CD8-positive, alpha-beta memory T cell (primary cell): ENCODE measurements around the gene APOA4. TPM values are rescaled to one million over a fixed set of nuclear protein-coding genes. Genes with fewer than 3 reads are reported as not detected.
A peak's percentile ranks its signal among the peaks of the same experiment; 100 is the strongest.

Source experiments
- CTCF ChIA-PET: fragments of 350-600 bp; sonication (Branson Sonifier 250); formaldehyde crosslinking; loops from one replicate; lab custom pipeline; 2021; ENCODE audit warnings: antibody characterized with exemption; lab: Charles Lee
- POLR2A ChIA-PET: fragments of 350-600 bp; sonication (Branson Sonifier 250); formaldehyde crosslinking; loops from one replicate; lab custom pipeline; 2021; ENCODE audit warnings: antibody characterized with exemption; lab: Charles Lee
- DNase-seq, 5 donors: peaks; one replicate each; pipeline versions ENCODE4 v3.0.0 to v3.0.0-alpha.2; 2020 to 2022; ENCODE audit warnings: mixed read lengths in 1 of 5
- H3K27ac ChIP-seq: one replicate; pipeline ENCODE4 v1.7.0; 2013; ENCODE audit warnings: low read depth, mild to moderate bottlenecking, low read length, moderate library complexity
- H3K27me3 ChIP-seq: 2 replicates; pipeline ENCODE4 v1.7.0; 2013; ENCODE audit warnings: low read length, mild to moderate bottlenecking; ENCODE audit not compliant: insufficient read depth, poor library complexity, severe bottlenecking
- H3K36me3 ChIP-seq: 2 replicates; pipeline ENCODE4 v1.7.0; 2013; ENCODE audit warnings: mild to moderate bottlenecking, low read length, moderate library complexity; ENCODE audit not compliant: insufficient read depth
- H3K4me1 ChIP-seq: 2 replicates; pipeline ENCODE4 v1.7.0; 2013; ENCODE audit warnings: mild to moderate bottlenecking, low read length, moderate library complexity; ENCODE audit not compliant: insufficient read depth
- H3K4me3 ChIP-seq: 2 replicates; pipeline ENCODE4 v1.7.0; 2013; ENCODE audit warnings: mild to moderate bottlenecking, low read length
- H3K9me3 ChIP-seq: 2 replicates; pipeline ENCODE4 v1.7.0; 2013; ENCODE audit warnings: mild to moderate bottlenecking, low read length
- H3K27ac Mint-ChIP-seq, 8 donors: one replicate each; pipeline ENCODE4 v1.8.0; 2020 to 2021; ENCODE audit warnings: mixed read lengths in 8 of 8, mild to moderate bottlenecking in 6 of 8, inconsistent platforms in 3 of 8, moderate library complexity in 3 of 8
- H3K27me3 Mint-ChIP-seq, 2 donors: one replicate each; pipeline ENCODE4 v1.8.0; 2020 to 2021; ENCODE audit warnings: mixed read lengths in 2 of 2, mild to moderate bottlenecking in 1 of 2, moderate library complexity in 1 of 2
- H3K36me3 Mint-ChIP-seq, 3 donors: one replicate each; pipeline ENCODE4 v1.8.0; 2020 to 2021; ENCODE audit warnings: mixed read lengths in 3 of 3, inconsistent platforms in 1 of 3, mild to moderate bottlenecking in 1 of 3
- H3K4me1 Mint-ChIP-seq, 3 donors: one replicate each; pipeline ENCODE4 v1.8.0; 2020 to 2021; ENCODE audit warnings: mixed read lengths in 3 of 3, inconsistent platforms in 1 of 3, mild to moderate bottlenecking in 1 of 3
- H3K4me3 Mint-ChIP-seq, 7 donors: one replicate each; pipeline ENCODE4 v1.8.0; 2020 to 2021; ENCODE audit warnings: mixed read lengths in 7 of 7, mild to moderate bottlenecking in 6 of 7, moderate library complexity in 4 of 7, inconsistent platforms in 2 of 7
- H3K9me3 Mint-ChIP-seq, 5 donors: one replicate each; pipeline ENCODE4 v1.8.0; 2020 to 2022; ENCODE audit warnings: mixed read lengths in 5 of 5, mild to moderate bottlenecking in 3 of 5, moderate library complexity in 2 of 5, inconsistent platforms in 1 of 5
- polyA plus RNA-seq: library from polyadenylated mRNA; unstranded; fragments of 300-500 nt; fragmentation: Illumina TruSeq; gene quantifications from one replicate; pipeline ENCODE4 v1.2.3, GENCODE V29; 2021
- total RNA-seq, 2 experiments: library from RNA; stranded (reverse); gene quantifications; one replicate each; pipeline ENCODE4 v1.2.3, GENCODE V29; 2021

The APOA4 gene
- total and polyA plus RNA-seq, 3 experiments from 2014 or later = not detected

DNA sequence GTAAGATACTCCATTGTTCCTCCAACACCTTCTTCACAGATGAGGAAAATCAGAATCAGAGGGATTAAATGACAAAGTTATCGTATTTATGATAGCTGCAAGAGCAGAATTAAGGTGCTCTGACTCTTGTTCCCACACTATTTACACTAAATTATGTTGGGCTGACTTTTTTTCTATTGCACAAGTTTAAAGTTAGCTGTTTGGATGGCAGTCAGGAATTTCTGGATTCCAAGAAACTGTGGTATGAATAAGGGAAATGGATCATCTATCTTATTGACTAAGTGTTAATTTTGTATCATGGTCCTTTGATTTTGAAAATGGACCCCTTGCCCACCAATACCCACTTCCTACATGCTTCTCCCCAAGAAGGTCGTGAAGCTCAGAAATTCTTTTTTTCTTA lies 34.2 kb upstream of the APOA4 start:
- H3K27ac Mint-ChIP-seq = peak overlapping the region in 7 of 8 donors; percentile 62 to 99 (median 83)
- H3K36me3 Mint-ChIP-seq = peaks cover 10 to 71% (median 27%) of the 10 kb centered on the region in 3 donors

DNA sequence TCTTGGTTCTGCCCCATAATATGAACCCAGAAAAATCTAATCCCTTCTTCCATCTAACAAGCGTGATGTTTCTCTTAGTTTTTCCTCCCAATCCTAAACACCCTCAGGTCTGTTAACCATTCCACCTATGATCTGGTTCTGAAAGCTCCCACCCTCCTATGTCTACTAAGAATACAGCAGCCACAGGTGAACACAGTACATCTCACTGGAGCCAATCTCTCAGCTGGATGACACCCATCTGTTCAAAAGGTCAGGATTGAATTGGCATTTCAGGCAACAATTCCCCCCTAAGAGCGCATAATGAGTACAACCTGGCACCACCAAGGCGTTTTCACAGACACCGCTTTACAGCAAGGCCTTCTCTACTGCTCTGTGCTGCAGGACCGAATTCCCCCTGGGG lies 33.3 kb upstream of the APOA4 start:
- Mint-ChIP-seq H3K27ac (peak overlapping the region; percentile 83 to 99 (median 88)), H3K27me3 (peaks cover 0 to 2% of the 10 kb centered on the region in 2 donors), H3K4me3 (peak overlapping the region in 4 of 7 donors; percentile 14 to 62 (median 45)), H3K36me3 (peaks cover 10 to 62% (median 23%) of the 10 kb centered on the region in 3 donors), H3K9me3 (no peaks in the 10 kb centered on the region), H3K4me1 (peaks cover 56 to 60% (median 57%) of the 10 kb centered on the region in 3 donors)
- Histone ChIP-seq H3K27me3 (no peaks in the 10 kb centered on the region), H3K4me3 (no peak overlapping the region), H3K27ac (no peak overlapping the region), H3K9me3 (no peaks in the 10 kb centered on the region), H3K4me1 (peaks cover 54% of the 10 kb centered on the region), H3K36me3 (peaks cover 30% of the 10 kb centered on the region)
- DNase-seq = no peak
- CTCF ChIA-PET = interaction anchor here (0.7 to 2.3 kb wide), 4 partner anchors 21 to 250 kb away, joined by 3 to 13 read pairs (median 4); no protein-coding TSS in a partner anchor
- POLR2A ChIA-PET = interaction anchor here (0.6 to 1.1 kb wide), 2 partner anchors 21 to 250 kb away, joined by 4 to 6 read pairs; no protein-coding TSS in a partner anchor

More for the DNA sequence above, 34.2 kb upstream of the APOA4 start:
- H3K4me1 ChIP-seq = peaks cover 45% of the 10 kb centered on the region
- H3K27me3 ChIP-seq = no peaks in the 10 kb centered on the region
- H3K36me3 ChIP-seq = peaks cover 37% of the 10 kb centered on the region
- no peak overlapping the region for H3K4me3 ChIP-seq
- DNase-seq = no peak
- no peaks in the 10 kb centered on the region for H3K9me3 ChIP-seq
- Mint-ChIP-seq H3K4me1 (peaks cover 48 to 51% (median 49%) of the 10 kb centered on the region in 3 donors), H3K27me3 (peaks cover 0 to 2% of the 10 kb centered on the region in 2 donors), H3K9me3 (no peaks in the 10 kb centered on the region), H3K4me3 (no peak overlapping the region)
- ChIA-PET POLR2A (interaction anchor here (1.1 kb wide), 1 partner anchor 22 kb away, joined by 6 read pairs; no protein-coding TSS in a partner anchor), CTCF (interaction anchor here (1.7 to 2.3 kb wide), 2 partner anchors 22 to 65 kb away, joined by 4 to 13 read pairs; no protein-coding TSS in a partner anchor)
- no peak overlapping the region for H3K27ac ChIP-seq

DNA sequence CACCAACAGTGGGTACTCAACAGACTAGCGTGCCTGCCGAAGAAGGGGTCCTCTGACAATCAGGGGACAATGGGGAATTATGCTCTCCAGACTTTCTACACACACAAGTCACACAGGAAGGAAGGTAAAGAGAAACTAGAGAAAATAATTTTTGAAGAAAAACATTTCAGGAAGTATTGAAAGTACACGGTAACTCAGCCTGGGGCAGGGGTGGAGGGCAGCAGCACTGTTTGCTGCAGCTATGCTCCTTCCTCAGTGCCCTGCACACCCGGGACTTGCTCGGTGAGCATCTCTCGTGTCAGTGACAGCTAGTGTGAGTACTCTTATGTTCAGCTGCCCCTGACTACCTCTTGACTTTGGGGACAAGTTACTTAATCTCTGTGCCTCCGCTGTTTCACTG lies 32.3 kb upstream of the APOA4 start:
- peaks cover 0 to 2% of the 10 kb centered on the region in 2 donors for H3K27me3 Mint-ChIP-seq
- no peaks in the 10 kb centered on the region for H3K27me3 ChIP-seq
- peak overlapping the region; percentile 83 to 99 (median 87) for H3K27ac Mint-ChIP-seq
- peaks cover 64% of the 10 kb centered on the region for H3K4me1 ChIP-seq
- CTCF ChIA-PET = interaction anchor here (1.0 to 4.8 kb wide), 4 partner anchors 19 to 251 kb away, joined by 3 to 59 read pairs (median 16); partner anchors contain the start of gene APOA1
- H3K9me3 ChIP-seq = no peaks in the 10 kb centered on the region
- no peaks in the 10 kb centered on the region for H3K9me3 Mint-ChIP-seq
- peaks cover 64 to 70% (median 67%) of the 10 kb centered on the region in 3 donors for H3K4me1 Mint-ChIP-seq
- H3K4me3 ChIP-seq = no peak overlapping the region
- H3K36me3 Mint-ChIP-seq = peaks cover 4 to 52% (median 16%) of the 10 kb centered on the region in 3 donors
- DNase-seq = no peak
- peak overlapping the region; percentile 32 to 72 (median 62) for H3K4me3 Mint-ChIP-seq
- H3K27ac ChIP-seq = no peak overlapping the region
- POLR2A ChIA-PET = interaction anchor here (0.6 to 2.0 kb wide), 3 partner anchors 39 to 289 kb away, joined by 5 to 6 read pairs (median 6); partner anchors contain the start of genes PAFAH1B2 and SIK3
- peaks cover 21% of the 10 kb centered on the region for H3K36me3 ChIP-seq

DNA sequence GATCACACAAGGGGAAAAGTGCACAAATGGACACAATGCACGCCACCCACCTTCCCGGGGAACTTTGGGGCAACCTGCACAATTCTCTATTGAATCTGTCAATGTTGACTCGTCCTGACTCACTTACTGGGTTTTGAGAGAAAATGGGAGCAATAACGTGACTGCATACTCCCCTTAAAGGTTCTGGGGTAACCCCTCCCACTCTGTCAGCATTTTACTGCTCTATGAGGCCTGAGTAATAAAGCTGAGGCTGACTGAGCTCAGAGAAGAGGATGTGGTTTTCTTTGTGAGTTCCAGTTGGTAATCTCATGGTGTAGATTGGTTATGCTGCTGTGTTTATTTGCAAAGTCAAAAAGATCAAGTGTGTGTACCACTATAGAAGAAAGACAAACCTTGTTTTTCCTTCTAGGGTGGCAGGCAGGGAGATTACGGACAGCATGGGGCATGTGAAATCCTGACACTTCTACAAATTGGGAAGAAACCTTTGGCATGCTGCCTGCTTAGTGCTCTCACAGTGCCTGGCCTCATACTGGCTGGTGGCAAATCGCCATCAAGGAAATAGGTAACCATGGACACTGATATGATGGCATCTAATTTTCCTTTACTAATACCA lies 30.5 kb upstream of the APOA4 start:
- Mint-ChIP-seq H3K9me3 (no peaks in the 10 kb centered on the region), H3K36me3 (peaks cover 9 to 53% (median 19%) of the 10 kb centered on the region in 3 donors), H3K4me3 (peak overlapping the region; percentile 29 to 85 (median 74)), H3K27me3 (peaks cover 0 to 2% of the 10 kb centered on the region in 2 donors), H3K4me1 (peaks cover 73 to 81% (median 78%) of the 10 kb centered on the region in 3 donors), H3K27ac (peak overlapping the region; percentile 83 to 99 (median 92))
- Histone ChIP-seq H3K4me1 (peaks cover 73% of the 10 kb centered on the region), H3K4me3 (peak overlapping the region; percentile 27), H3K36me3 (peaks cover 13% of the 10 kb centered on the region), H3K27me3 (no peaks in the 10 kb centered on the region), H3K9me3 (no peaks in the 10 kb centered on the region), H3K27ac (peak overlapping the region; percentile 68)
- ChIA-PET CTCF (interaction anchor here (0.9 to 4.8 kb wide), 9 partner anchors 13 to 377 kb away, joined by 3 to 59 read pairs (median 7); partner anchors contain the start of genes APOA1, APOA5, APOC3 and SIK3), POLR2A (interaction anchor here (1.0 to 4.2 kb wide), 8 partner anchors 18 to 309 kb away, joined by 4 to 28 read pairs (median 6); partner anchors contain the start of genes PAFAH1B2, SIK3 and ZPR1)
- DNase-seq = peak; percentile 27 to 80 (median 70)

DNA sequence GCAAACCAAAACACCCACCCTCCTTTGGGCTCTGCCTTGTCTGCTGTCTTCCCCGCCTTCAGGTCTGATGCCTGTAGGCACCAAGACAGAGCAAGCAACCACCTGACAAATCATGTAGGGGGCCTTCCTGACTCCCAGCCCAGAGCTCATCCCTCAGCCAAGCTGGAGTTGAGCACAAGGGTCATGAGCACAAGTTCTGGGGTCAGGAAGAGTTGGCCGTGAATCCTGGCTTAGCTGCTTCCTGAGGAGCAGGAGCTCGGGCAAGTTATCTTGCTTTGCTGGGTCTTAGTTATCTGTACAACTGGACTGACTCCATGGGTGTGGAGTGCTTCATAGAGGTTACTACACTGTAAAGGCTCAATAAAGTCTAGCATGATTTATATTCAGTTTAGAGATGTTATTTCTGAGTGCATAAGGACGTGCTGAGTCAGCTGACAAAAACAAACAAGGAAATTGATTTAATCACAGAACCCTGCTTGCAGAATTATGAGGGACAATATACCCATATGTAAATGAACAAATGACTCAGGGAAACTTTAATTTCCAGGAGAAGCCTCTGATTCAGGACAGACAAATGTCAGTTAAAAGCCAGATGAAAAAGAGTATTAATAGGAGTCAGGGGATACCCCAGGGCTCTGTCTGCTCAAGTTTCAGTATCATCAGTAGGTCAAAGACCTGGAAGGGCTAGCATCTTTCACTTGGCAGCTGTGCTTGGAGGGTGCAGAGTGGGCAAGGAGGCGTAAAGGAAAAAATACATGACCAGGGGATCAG lies 29.3 kb upstream of the APOA4 start:
- Mint-ChIP-seq H3K27me3 (peaks cover 0 to 2% of the 10 kb centered on the region in 2 donors), H3K4me1 (peaks cover 72 to 79% (median 78%) of the 10 kb centered on the region in 3 donors), H3K4me3 (peak overlapping the region; percentile 68 to 85 (median 80)), H3K9me3 (no peaks in the 10 kb centered on the region), H3K36me3 (peaks cover 9 to 50% (median 14%) of the 10 kb centered on the region in 3 donors), H3K27ac (peak overlapping the region; percentile 83 to 99 (median 92))
- H3K36me3 ChIP-seq = peaks cover 6% of the 10 kb centered on the region
- DNase-seq = no peak
- H3K9me3 ChIP-seq = no peaks in the 10 kb centered on the region
- H3K4me3 ChIP-seq = peak overlapping the region; percentile 36
- peak overlapping the region; percentile 3 for H3K27ac ChIP-seq
- ChIA-PET POLR2A (interaction anchor here (1.0 to 4.2 kb wide), 6 partner anchors 16 to 292 kb away, joined by 3 to 28 read pairs (median 6); partner anchors contain the start of genes PAFAH1B2 and SIK3), CTCF (interaction anchor here (0.6 to 4.8 kb wide), 9 partner anchors 12 to 254 kb away, joined by 3 to 59 read pairs (median 5); partner anchors contain the start of genes APOA1, APOA5, APOC3 and SIK3)
- H3K4me1 ChIP-seq = peaks cover 73% of the 10 kb centered on the region
- H3K27me3 ChIP-seq = no peaks in the 10 kb centered on the region

DNA sequence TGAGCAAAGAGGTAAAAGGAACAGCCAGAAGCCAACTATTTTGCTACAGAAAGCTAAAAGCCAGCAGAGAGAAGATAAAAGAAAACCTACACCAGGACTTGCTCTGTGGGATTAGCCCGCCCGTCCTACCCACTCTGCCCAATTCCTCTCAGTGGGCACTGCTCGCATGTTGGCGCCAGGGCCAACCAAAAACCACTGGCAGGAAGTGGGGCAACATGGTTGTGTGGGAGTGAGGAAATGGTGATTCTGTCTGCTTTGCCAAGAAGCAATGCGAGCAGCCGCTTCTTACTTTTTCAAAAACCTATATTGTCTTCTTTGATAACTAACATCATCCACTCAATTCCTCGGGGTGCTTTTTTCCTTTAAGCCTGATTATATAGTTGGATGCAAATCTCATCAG lies 28.5 kb upstream of the APOA4 start:
- Mint-ChIP-seq H3K4me1 (peaks cover 65 to 75% (median 70%) of the 10 kb centered on the region in 3 donors), H3K9me3 (no peaks in the 10 kb centered on the region), H3K27ac (peak overlapping the region; percentile 83 to 99 (median 92)), H3K36me3 (peaks cover 5 to 50% (median 15%) of the 10 kb centered on the region in 3 donors), H3K4me3 (peak overlapping the region; percentile 55 to 85 (median 74)), H3K27me3 (peaks cover 0 to 2% of the 10 kb centered on the region in 2 donors)
- POLR2A ChIA-PET = interaction anchor here (1.0 to 4.2 kb wide), 4 partner anchors 16 to 293 kb away, joined by 3 to 28 read pairs (median 6); partner anchors contain the start of genes PAFAH1B2 and SIK3
- Histone ChIP-seq H3K27me3 (no peaks in the 10 kb centered on the region), H3K9me3 (no peaks in the 10 kb centered on the region), H3K4me3 (peak overlapping the region; percentile 36), H3K36me3 (peaks cover 12% of the 10 kb centered on the region), H3K27ac (peak overlapping the region; percentile 26), H3K4me1 (peaks cover 71% of the 10 kb centered on the region)
- DNase-seq = peak; percentile 40 to 80 (median 56)
- CTCF ChIA-PET = interaction anchor here (1.0 to 4.8 kb wide), 7 partner anchors 11 to 255 kb away, joined by 3 to 59 read pairs (median 19); partner anchors contain the start of genes APOA1, APOA5 and SIK3

DNA sequence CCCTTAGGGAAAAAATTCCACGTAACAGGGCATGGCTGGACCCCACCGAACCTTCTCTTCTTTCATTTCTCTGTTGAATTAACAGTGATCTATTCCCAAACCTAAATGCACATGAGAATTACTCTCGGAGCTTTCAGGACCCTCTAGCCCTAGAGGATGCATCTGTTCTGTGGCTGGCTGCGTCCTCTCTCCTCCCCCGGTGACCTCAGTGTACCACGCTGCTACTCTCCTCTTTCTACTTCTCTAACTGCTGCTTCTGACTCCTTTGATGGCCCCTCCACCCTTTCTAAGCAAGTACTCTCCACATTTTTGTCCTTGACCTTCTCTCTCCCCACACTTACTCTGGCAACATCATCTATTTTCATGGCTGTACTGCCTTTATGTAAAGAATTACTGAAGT lies 26.4 kb upstream of the APOA4 start:
- Mint-ChIP-seq H3K4me1 (peaks cover 49 to 55% (median 51%) of the 10 kb centered on the region in 3 donors), H3K27ac (peak overlapping the region; percentile 9 to 96 (median 69)), H3K36me3 (peaks cover 13 to 58% (median 29%) of the 10 kb centered on the region in 3 donors), H3K4me3 (no peak overlapping the region), H3K27me3 (no peaks in the 10 kb centered on the region), H3K9me3 (no peaks in the 10 kb centered on the region)
- Histone ChIP-seq H3K9me3 (no peaks in the 10 kb centered on the region), H3K4me3 (no peak overlapping the region), H3K27ac (no peak overlapping the region), H3K36me3 (peaks cover 19% of the 10 kb centered on the region), H3K4me1 (peaks cover 50% of the 10 kb centered on the region), H3K27me3 (no peaks in the 10 kb centered on the region)
- CTCF ChIA-PET = interaction anchor here (0.7 to 3.4 kb wide), 3 partner anchors 13 to 248 kb away, joined by 3 to 32 read pairs (median 3); partner anchors contain the start of genes APOA1 and SIK3
- POLR2A ChIA-PET = no interaction called here
- DNase-seq = no peak
